HFFc6 (cell line): ENCODE data around the gene CBARP. TPM values are rescaled to one million over a fixed set of nuclear protein-coding genes. Genes with fewer than 3 reads are reported as not detected.

Experiments
- DNase-seq: peaks from one replicate; pipeline ENCODE4 v3.0.0-alpha.2; 2018
- H3K27ac Mint-ChIP-seq: 2 replicates; pipeline ENCODE4 v1.8.0; 2020; ENCODE audit warnings: mild to moderate bottlenecking, mixed read lengths
- H3K27me3 Mint-ChIP-seq: 2 replicates; pipeline ENCODE4 v1.8.0; 2021; ENCODE audit warnings: mild to moderate bottlenecking, moderate library complexity, mixed read lengths; ENCODE audit not compliant: insufficient read depth
- H3K36me3 Mint-ChIP-seq: 2 replicates; pipeline ENCODE4 v1.8.0; 2021; ENCODE audit warnings: low read depth, mixed read lengths
- H3K4me1 Mint-ChIP-seq: 2 replicates; pipeline ENCODE4 v1.8.0; 2020; ENCODE audit warnings: low read depth, mixed read lengths
- H3K4me3 Mint-ChIP-seq: 2 replicates; pipeline ENCODE4 v1.8.0; 2020; ENCODE audit warnings: mild to moderate bottlenecking, moderate library complexity, mixed read lengths
- H3K9me3 Mint-ChIP-seq: 2 replicates; pipeline ENCODE4 v1.8.0; 2020; ENCODE audit warnings: mild to moderate bottlenecking, mixed read lengths
- total RNA-seq, 6 experiments: library from RNA; stranded (reverse); fragmentation: NEBNext Ultra II Directional; extraction: Animal tissue kit (Norgen Biotek cat#: 25700); gene quantifications; 2 replicates in 1 of 6; 3 replicates in 5 of 6; pipeline ENCODE4 v1.2.3, GENCODE V29; 2021
- TF ChIP-seq, protein P1 (sequence below): fragments of 200-600 bp; sonication (generic); IDR thresholded peaks from 2 replicates; pipeline ENCODE4 v1.5.0; 2021; ENCODE audit warnings: antibody characterized with exemption, mild to moderate bottlenecking

Gene CBARP
- total RNA-seq, 6 experiments from 2014 or later: 7.6 to 12.7 (median 8.6) TPM

DNA sequence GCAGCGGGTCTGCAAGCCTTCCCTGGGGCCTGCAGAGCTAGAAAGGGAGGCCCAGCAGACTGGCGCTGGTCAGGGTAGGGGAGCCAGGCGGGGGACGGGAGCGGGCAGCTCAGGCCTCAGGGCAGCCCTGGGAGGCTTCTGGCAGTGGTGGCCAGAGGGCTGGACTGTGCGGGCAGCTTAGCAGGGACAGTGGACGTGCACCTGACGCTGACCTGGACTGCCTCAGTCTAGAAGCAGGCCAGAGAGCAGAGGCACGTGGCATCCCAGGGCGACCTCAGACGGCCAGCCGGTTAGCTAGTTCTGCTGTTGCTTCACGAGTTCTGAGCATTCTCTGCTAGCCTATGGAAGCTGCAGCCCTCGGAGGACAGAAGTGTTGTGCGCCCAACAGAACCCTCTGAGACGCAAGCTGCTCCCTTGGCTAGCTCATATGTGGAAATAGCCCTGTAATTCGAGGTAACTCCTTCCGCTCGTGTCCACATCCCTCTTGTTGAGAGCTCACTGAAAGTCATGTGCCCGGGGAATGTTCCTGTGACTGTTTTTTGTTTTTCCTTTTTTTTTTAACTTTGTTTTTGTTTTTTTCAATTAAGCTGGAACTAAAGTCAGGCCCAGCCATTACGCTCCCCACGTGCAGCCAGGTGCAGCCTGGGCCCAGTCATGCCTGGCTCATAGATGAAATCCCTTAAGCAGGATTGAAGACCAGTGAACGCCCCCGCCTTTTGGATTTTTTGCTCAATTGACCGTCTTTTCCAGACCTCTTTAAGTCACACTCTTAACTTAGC is 35.6 kb upstream of the CBARP start:
- H3K36me3 Mint-ChIP-seq: peaks cover 45% of the 10 kb centered on the region
- peak overlapping the region; percentile 66 for H3K4me3 Mint-ChIP-seq
- peaks cover 21% of the 10 kb centered on the region for H3K27me3 Mint-ChIP-seq
- DNase-seq: no peak
- peaks cover 51% of the 10 kb centered on the region for H3K4me1 Mint-ChIP-seq
- peak overlapping the region; percentile 66 for H3K27ac Mint-ChIP-seq
- TF ChIP-seq, protein P1, sequence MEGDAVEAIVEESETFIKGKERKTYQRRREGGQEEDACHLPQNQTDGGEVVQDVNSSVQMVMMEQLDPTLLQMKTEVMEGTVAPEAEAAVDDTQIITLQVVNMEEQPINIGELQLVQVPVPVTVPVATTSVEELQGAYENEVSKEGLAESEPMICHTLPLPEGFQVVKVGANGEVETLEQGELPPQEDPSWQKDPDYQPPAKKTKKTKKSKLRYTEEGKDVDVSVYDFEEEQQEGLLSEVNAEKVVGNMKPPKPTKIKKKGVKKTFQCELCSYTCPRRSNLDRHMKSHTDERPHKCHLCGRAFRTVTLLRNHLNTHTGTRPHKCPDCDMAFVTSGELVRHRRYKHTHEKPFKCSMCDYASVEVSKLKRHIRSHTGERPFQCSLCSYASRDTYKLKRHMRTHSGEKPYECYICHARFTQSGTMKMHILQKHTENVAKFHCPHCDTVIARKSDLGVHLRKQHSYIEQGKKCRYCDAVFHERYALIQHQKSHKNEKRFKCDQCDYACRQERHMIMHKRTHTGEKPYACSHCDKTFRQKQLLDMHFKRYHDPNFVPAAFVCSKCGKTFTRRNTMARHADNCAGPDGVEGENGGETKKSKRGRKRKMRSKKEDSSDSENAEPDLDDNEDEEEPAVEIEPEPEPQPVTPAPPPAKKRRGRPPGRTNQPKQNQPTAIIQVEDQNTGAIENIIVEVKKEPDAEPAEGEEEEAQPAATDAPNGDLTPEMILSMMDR: no peak
- H3K9me3 Mint-ChIP-seq: no peaks in the 10 kb centered on the region

DNA sequence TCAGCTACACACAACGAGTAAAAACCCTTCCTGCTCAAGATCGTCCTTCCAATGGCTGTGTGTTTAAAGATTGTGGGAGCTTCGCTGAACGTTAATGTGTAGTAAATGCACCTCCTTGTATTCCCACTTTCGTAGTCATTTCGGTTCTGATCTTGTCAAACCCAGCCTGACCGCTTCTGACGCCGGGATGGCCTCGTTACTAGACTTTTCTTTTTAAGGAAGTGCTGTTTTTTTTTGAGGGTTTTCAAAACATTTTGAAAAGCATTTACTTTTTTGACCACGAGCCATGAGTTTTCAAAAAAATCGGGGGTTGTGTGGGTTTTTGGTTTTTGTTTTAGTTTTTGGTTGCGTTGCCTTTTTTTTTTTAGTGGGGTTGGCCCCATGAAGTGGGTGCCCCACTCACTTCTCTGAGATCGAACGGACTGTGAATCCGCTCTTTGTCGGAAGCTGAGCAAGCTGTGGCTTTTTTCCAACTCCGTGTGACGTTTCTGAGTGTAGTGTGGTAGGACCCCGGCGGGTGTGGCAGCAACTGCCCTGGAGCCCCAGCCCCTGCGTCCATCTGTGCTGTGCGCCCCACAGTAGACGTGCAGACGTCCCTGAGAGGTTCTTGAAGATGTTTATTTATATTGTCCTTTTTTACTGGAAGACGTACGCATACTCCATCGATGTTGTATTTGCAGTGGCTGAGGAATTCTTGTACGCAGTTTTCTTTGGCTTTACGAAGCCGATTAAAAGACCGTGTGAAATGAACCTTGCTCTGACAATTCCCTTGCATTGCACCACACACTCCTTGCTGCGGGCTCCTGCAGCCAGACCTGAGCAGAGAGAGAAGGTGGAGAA is 34.8 kb upstream of the CBARP start:
- DNase-seq: no peak
- Mint-ChIP-seq H3K27me3 (peaks cover 21% of the 10 kb centered on the region), H3K36me3 (peaks cover 45% of the 10 kb centered on the region), H3K4me1 (peaks cover 59% of the 10 kb centered on the region), H3K27ac (peak overlapping the region; percentile 65), H3K4me3 (peak overlapping the region; percentile 50; the same call in 1 of the 2 replicates), H3K9me3 (no peaks in the 10 kb centered on the region)
- TF ChIP-seq, protein P1: no peak

DNA sequence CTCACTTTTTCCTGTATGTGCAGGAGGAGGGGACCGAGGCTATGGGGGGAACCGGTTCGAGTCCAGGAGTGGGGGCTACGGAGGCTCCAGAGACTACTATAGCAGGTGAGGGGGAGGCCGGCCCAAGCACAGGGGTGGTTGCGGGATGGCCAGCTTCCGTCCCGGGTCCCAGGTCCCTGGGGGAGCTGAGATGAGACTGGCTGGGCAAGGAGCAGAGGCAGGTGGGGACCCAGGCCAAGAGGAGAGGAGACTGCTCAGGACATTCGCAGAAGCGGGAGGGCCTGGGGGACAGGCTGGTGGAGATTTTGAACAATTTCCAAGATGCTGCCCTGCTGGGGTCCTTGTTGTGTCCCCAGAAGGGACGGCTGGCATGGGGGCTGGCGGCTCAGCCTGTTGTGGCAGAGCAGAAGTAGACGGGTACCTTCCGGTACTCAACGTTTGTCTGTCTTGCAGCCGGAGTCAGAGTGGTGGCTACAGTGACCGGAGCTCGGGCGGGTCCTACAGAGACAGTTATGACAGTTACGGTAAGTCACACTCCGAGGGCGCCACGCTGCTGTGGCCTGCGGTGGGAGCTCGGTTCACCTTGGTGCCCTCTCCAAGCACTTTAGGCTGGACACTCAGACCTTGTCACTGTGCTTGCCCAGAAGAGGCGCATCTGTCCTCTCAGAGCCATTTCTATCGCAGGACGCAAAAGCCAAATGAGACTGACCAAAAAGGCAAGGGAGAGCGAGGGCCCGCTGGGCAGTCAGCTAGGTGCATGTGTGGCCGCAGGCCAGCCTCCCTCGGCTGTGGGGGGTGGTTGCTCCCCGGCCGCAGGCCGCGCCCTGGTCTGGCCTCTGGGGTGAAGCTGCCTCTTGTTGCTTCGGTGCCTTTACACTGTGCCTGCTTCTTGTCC is 34.0 kb upstream of the CBARP start:
- Mint-ChIP-seq H3K27me3 (peaks cover 21% of the 10 kb centered on the region), H3K4me1 (peaks cover 63% of the 10 kb centered on the region), H3K4me3 (peak overlapping the region; percentile 92), H3K36me3 (peaks cover 43% of the 10 kb centered on the region), H3K9me3 (no peaks in the 10 kb centered on the region), H3K27ac (peak overlapping the region; percentile 96)
- TF ChIP-seq, protein P1: no peak
- DNase-seq: no peak

DNA sequence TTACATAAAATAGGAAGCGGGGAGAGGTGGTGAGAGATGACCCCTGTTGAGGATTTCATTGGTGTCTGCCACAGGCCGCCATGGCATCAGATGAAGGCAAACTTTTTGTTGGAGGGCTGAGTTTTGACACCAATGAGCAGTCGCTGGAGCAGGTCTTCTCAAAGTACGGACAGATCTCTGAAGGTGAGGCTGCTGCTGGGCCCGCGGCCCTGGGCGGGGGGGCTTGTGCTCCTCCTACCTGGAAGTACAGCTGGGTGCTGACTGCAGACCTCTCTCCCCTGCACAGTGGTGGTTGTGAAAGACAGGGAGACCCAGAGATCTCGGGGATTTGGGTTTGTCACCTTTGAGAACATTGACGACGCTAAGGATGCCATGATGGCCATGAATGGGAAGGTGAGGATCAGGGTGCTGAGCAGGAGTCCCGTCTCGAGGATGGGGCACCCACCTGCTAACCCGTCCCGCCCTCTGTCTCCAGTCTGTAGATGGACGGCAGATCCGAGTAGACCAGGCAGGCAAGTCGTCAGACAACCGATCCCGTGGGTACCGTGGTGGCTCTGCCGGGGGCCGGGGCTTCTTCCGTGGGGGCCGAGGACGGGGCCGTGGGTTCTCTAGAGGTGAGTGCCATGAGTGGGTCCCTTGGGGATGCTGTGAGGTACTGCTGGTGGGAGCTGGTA is 33.2 kb upstream of the CBARP start:
- no peak for DNase-seq
- H3K36me3 Mint-ChIP-seq: peaks cover 40% of the 10 kb centered on the region
- no peaks in the 10 kb centered on the region for H3K9me3 Mint-ChIP-seq
- peaks cover 18% of the 10 kb centered on the region for H3K27me3 Mint-ChIP-seq
- H3K4me3 Mint-ChIP-seq: peak overlapping the region; percentile 92
- H3K27ac Mint-ChIP-seq: peak overlapping the region; percentile 96
- H3K4me1 Mint-ChIP-seq: peaks cover 61% of the 10 kb centered on the region
- TF ChIP-seq, protein P1: no peak
